ENCODE results near the gene RAI1. TPM values are rescaled to one million over a fixed set of nuclear protein-coding genes. Genes with fewer than 3 reads are reported as not detected.

Gene RAI1
- total and polyA plus RNA-seq, 2 of the 13 experiments (the other 11 are each of a cell fraction or from before 2014, with no cell fraction given), result 3.4 to 5.2 TPM

GRCh38 chr17:17836818-17837379, 155.6 kb downstream of the RAI1 start, which contains the start of gene SREBF1:
Gene SREBF1, minus strand, starts transcription at chr17:17836986. Its CDS starts 169 bp downstream, at chr17:17836817.
- Histone ChIP-seq H2AFZ (ENCODE audit: low read length) (no peak within 1 kb of the TSS), H3K4me3 (replicated peaks in 1 of 3; ENCODE audit: insufficient read depth in 1 of 3, low read depth in 2 of 3, low read length in 3 of 3) (peak within 1 kb of the TSS; percentile 82 to 94 (median 91)), H3K27ac (ENCODE audit: extremely low read length, insufficient read depth, low read length) (peak within 1 kb of the TSS; percentile 90), H3K9me3 (ENCODE audit: low read length) (no peaks in the 10 kb centered on the region), H3K27me3 (ENCODE audit: control insufficient read depth in 1 of 2, insufficient read depth in 2 of 2, low read length in 2 of 2) (no peaks in the 10 kb centered on the region), H3K9ac (ENCODE audit: insufficient read depth, low read depth, low read length) (peak within 1 kb of the TSS; percentile 99), H3K79me2 (ENCODE audit: insufficient read depth, low read length) (peaks cover 43% of the 10 kb centered on the region), H3K36me3 (replicated peaks in 1 of 2; ENCODE audit: control insufficient read depth in 1 of 2, insufficient read depth in 2 of 2, low read length in 2 of 2) (peaks cover 4 to 10% of the 10 kb centered on the region in 2 experiments), H4K20me1 (ENCODE audit: insufficient read depth, low read length) (peaks cover 20% of the 10 kb centered on the region; the same call in 1 of the 2 replicates), H3K4me2 (ENCODE audit: low read depth, low read length) (peak within 1 kb of the TSS; percentile 91), H3K4me1 (ENCODE audit: insufficient read depth, low read length) (peaks cover 84% of the 10 kb centered on the region)
- ChIA-PET POLR2A (interaction anchor here (0.6 to 4.2 kb wide), 17 partner anchors 11 to 1399 kb away, joined by 3 to 69 read pairs (median 4); partner anchors contain the start of genes DRC3, PEMT and TOM1L2), CTCF (ENCODE audit: low intra/inter-chr PET ratio, low total read pairs) (interaction anchor here (1.1 kb wide), 1 partner anchor 24 kb away, joined by 3 read pairs; no protein-coding TSS in a partner anchor)
- in situ Hi-C loops (cut with HindIII; ENCODE audit: extremely low pct_ligation_motif_present, low pct_unique_long_range_greater_than_20kb), result no loop called here
- WGBS (ENCODE audit: low lambda C conversion rate), result 2% methylated on average over 11 of the region's 52 CpGs
- ATAC-seq (peak; percentile 10), DNase-seq (ENCODE audit: low spot score) (peak; percentile 37), FAIRE-seq (no peak)
- intact Hi-C loops (cut with micrococcal nuclease; ENCODE audit: unreplicated experiment), result loop anchor here (1.0 kb wide), 1 partner anchor 25 kb away; no protein-coding TSS in a partner anchor
- no TSS peak for BruUV-seq (replicated peaks)
- TF ChIP-seq SRY (CRISPR knock-in tag; IDR thresholded peaks at IDR 0.05) (0 out of 2 replicates have a peak, but pooled peaks have one; percentile 1), ZBTB7B (CRISPR knock-in tag; IDR thresholded peaks at IDR 0.05) (peak; percentile 19; the same call in 1 of the 2 replicates), ZNF331 (CRISPR knock-in tag; IDR thresholded peaks at IDR 0.05) (peak; percentile 96), ERF (CRISPR knock-in tag; IDR thresholded peaks at IDR 0.05) (no peak), KLF16 (CRISPR knock-in tag; IDR thresholded peaks at IDR 0.05) (peak in 1 of 2 experiments; percentile 58; a peak in 2 of 4 replicates), THYN1 (CRISPR knock-in tag; IDR thresholded peaks at IDR 0.05; ENCODE audit: borderline replicate concordance, low read depth) (no peak), CREB3 (CRISPR knock-in tag; IDR thresholded peaks at IDR 0.05) (0 out of 2 replicates have a peak, but pooled peaks have one; percentile 7), ZNF782 (CRISPR knock-in tag; IDR thresholded peaks at IDR 0.05; ENCODE audit: borderline replicate concordance) (no peak), ATF4 (CRISPR knock-in tag; IDR thresholded peaks at IDR 0.05) (no peak), TSC22D2 (CRISPR knock-in tag; IDR thresholded peaks at IDR 0.05; ENCODE audit: borderline replicate concordance) (0 out of 2 replicates have a peak, but pooled peaks have one; percentile 5), GLI4 (CRISPR knock-in tag; IDR thresholded peaks at IDR 0.05; ENCODE audit: borderline replicate concordance) (0 out of 2 replicates have a peak, but pooled peaks have one; percentile 4), BCLAF1 (IDR thresholded peaks at IDR 0.05) (no peak), KDM2A (CRISPR knock-in tag; IDR thresholded peaks at IDR 0.05; ENCODE audit: borderline replicate concordance, low read depth) (peak; percentile 9; the same call in 1 of the 2 replicates), ZC3H4 (CRISPR knock-in tag; IDR thresholded peaks at IDR 0.05; ENCODE audit: borderline replicate concordance) (no peak), ZBTB2 (CRISPR knock-in tag; IDR thresholded peaks at IDR 0.05; ENCODE audit: low read depth) (no peak), SMYD3 (CRISPR knock-in tag; IDR thresholded peaks at IDR 0.05) (0 out of 2 replicates have a peak, but pooled peaks have one; percentile 5), ARNT2 (CRISPR knock-in tag; IDR thresholded peaks at IDR 0.05; ENCODE audit: low read depth) (no peak; the same call in 1 of the 2 replicates)

Data from HepG2 (cell line).